Measurements from ENCODE around the gene TENM3. TPM values are rescaled to one million over a fixed set of nuclear protein-coding genes. Genes with fewer than 3 reads are reported as not detected.

TENM3 gene
- total RNA-seq, 4 donors from 2014 or later, result 0.69 to 8.2 (median 2.3) TPM

- intact Hi-C loops (cut with DNase I; ENCODE audit: low total_unique reads), result no loop called here
- H3K4me3 ChIP-seq (ENCODE audit: low read depth, poor library complexity, severe bottlenecking), result peak overlapping the region; percentile 50
- 2% methylated on average over 22 to 23 of the region's 34 CpGs for WGBS, 2 donors
- peak in 1 of 2 donors; percentile 20 for DNase-seq (ENCODE audit: low spot score in 2 of 2)
- TF ChIP-seq POLR2A (IDR thresholded peaks at IDR 0.05) (no peak), CTCF (IDR thresholded peaks at IDR 0.05) (no peak)
Observed at GRCh38 chr4:182449186-182449929, 206.2 kb downstream of the TENM3 start.

GRCh38 chr4:182449930-182450439 lies 206.8 kb downstream of the TENM3 start:
- DNase-seq (ENCODE audit: low spot score in 2 of 2), result no peak
- no peak overlapping the region for H3K4me3 ChIP-seq (ENCODE audit: low read depth, poor library complexity, severe bottlenecking)
- intact Hi-C loops (cut with DNase I; ENCODE audit: low total_unique reads), result no loop called here
- WGBS, 2 donors, result 8% methylated on average over 4 of the region's 4 CpGs
- no peak for TF ChIP-seq POLR2A (IDR thresholded peaks at IDR 0.05)
- no peak for TF ChIP-seq CTCF (IDR thresholded peaks at IDR 0.05)

- H3K4me3 ChIP-seq (ENCODE audit: low read depth, poor library complexity, severe bottlenecking), result no peak overlapping the region
- no peak for DNase-seq (ENCODE audit: low spot score in 2 of 2)
- intact Hi-C loops (cut with DNase I; ENCODE audit: low total_unique reads), result no loop called here
- WGBS, 2 donors, result 88% methylated on average over 4 of the region's 4 CpGs
- no peak for TF ChIP-seq CTCF (IDR thresholded peaks at IDR 0.05)
- TF ChIP-seq POLR2A (IDR thresholded peaks at IDR 0.05), result no peak
Observed at GRCh38 chr4:182451441-182451840, 208.2 kb downstream of the TENM3 start.

- TF ChIP-seq POLR2A (IDR thresholded peaks at IDR 0.05), result no peak
- TF ChIP-seq CTCF (IDR thresholded peaks at IDR 0.05), result no peak
- no peak overlapping the region for H3K4me3 ChIP-seq (ENCODE audit: low read depth, poor library complexity, severe bottlenecking)
- no peak for DNase-seq (ENCODE audit: low spot score in 2 of 2)
- 87 to 89% methylated on average over 2 of the region's 2 CpGs for WGBS, 2 donors
- intact Hi-C loops (cut with DNase I; ENCODE audit: low total_unique reads), result no loop called here
Observed at GRCh38 chr4:182453830-182454229, 210.6 kb downstream of the TENM3 start.

- DNase-seq (ENCODE audit: low spot score in 2 of 2), result no peak
- H3K4me3 ChIP-seq (ENCODE audit: low read depth, poor library complexity, severe bottlenecking), result no peak overlapping the region
- TF ChIP-seq POLR2A (IDR thresholded peaks at IDR 0.05) (no peak), CTCF (IDR thresholded peaks at IDR 0.05) (no peak)
- intact Hi-C loops (cut with DNase I; ENCODE audit: low total_unique reads), result no loop called here
- 48 to 53% methylated on average over 6 of the region's 6 CpGs for WGBS, 2 donors
Observed at GRCh38 chr4:182454440-182455013, 211.3 kb downstream of the TENM3 start.

Data from lower leg skin (tissue), 4 donors.